K562 (cell line): ENCODE data around the gene MIB2. TPM values are rescaled to one million over a fixed set of nuclear protein-coding genes. Genes with fewer than 3 reads are reported as not detected.

Experiments used
- CEBPG ChIP-seq, 3 experiments: fragments of 200-800 bp in 1 of 3; sonication (Bioruptor generic) in 1 of 3; sonication (generic) in 1 of 3; formaldehyde crosslinking in 1 of 3; IDR thresholded peaks in 2 of 3; conservative IDR thresholded peaks in 1 of 3; 2 replicates each; pipeline versions ENCODE4 v1.6.1 to v1.8.0; 2016 to 2022; ENCODE audit warnings: missing compliant biosample characterization in 2 of 3, missing genetic modification characterization in 2 of 3, mild to moderate bottlenecking in 1 of 3, missing genetic modification reagents in 1 of 3
- FIP1L1 ChIP-seq: fragments of 200-400 bp; formaldehyde crosslinking; IDR thresholded peaks from 2 replicates; pipeline ENCODE4 v1.6.1; 2018; ENCODE audit warnings: mild to moderate bottlenecking, low read depth, low read length; ENCODE audit not compliant: poor library complexity, severe bottlenecking
- GTF2B ChIP-seq: IDR thresholded peaks from 2 replicates; pipeline ENCODE4 v1.6.1; 2011; ENCODE audit not compliant: insufficient read length; ENCODE audit errors: extremely low read depth
- HMBOX1 ChIP-seq: sonication (generic); IDR thresholded peaks from 2 replicates; pipeline ENCODE4 v1.6.1; 2016
- MTA3 ChIP-seq: fragments of 450-650 bp; formaldehyde crosslinking; IDR thresholded peaks from 2 replicates; pipeline ENCODE4 v1.6.1; 2017; ENCODE audit warnings: mild to moderate bottlenecking, borderline replicate concordance
- NFXL1 ChIP-seq: fragments of 450-650 bp; formaldehyde crosslinking; IDR thresholded peaks from 2 replicates; pipeline ENCODE4 v1.4.0; 2021; ENCODE audit warnings: mild to moderate bottlenecking
- NONO ChIP-seq, 2 experiments: fragments of 200-400 bp in 1 of 2; fragments of 450-650 bp in 1 of 2; formaldehyde crosslinking in 1 of 2; IDR thresholded peaks; 2 replicates each; pipeline ENCODE4 v1.6.1; 2017; ENCODE audit warnings: low read depth in 2 of 2, mild to moderate bottlenecking in 2 of 2, moderate library complexity in 2 of 2, low read length in 1 of 2
- PRDM10 ChIP-seq: fragments of 450-650 bp; IDR thresholded peaks from 2 replicates; pipeline ENCODE4 v1.6.1; 2018; ENCODE audit not compliant: partially characterized antibody
- ZBED1 ChIP-seq: IDR thresholded peaks from 2 replicates; pipeline ENCODE4 v1.6.1; 2014
- ZFP1 ChIP-seq: fragments of 450-650 bp; formaldehyde crosslinking; IDR thresholded peaks from 2 replicates; pipeline ENCODE4 v1.4.0; 2020; ENCODE audit warnings: mild to moderate bottlenecking, mixed read lengths
- ZFP91 ChIP-seq: sonication (generic); formaldehyde crosslinking; IDR thresholded peaks from 2 replicates; pipeline ENCODE4 v1.8.0; 2022; ENCODE audit warnings: mild to moderate bottlenecking, missing genetic modification reagents
- ZHX1 ChIP-seq: fragments of 150-350 bp; conservative IDR thresholded peaks from 2 replicates; pipeline ENCODE4 v1.6.1; 2014; ENCODE audit warnings: low read length
- ZNF232 ChIP-seq: sonication (generic); formaldehyde crosslinking; IDR thresholded peaks from 2 replicates; pipeline ENCODE4 v1.8.0; 2022; ENCODE audit warnings: mild to moderate bottlenecking, missing genetic modification reagents
- ZNF282 ChIP-seq: sonication (generic); formaldehyde crosslinking; IDR thresholded peaks from 2 replicates; pipeline ENCODE4 v1.8.1; 2023; ENCODE audit warnings: missing genetic modification reagents
- ZNF324 ChIP-seq: fragments of 250-450 bp; sonication (Bioruptor Pico); IDR thresholded peaks from 2 replicates; pipeline ENCODE4 v1.4.0; 2020; ENCODE audit warnings: mild to moderate bottlenecking
- ZNF347 ChIP-seq: fragments of 450-650 bp; formaldehyde crosslinking; IDR thresholded peaks from 2 replicates; pipeline ENCODE4 v1.4.0; 2020; ENCODE audit warnings: low read depth, mild to moderate bottlenecking, moderate library complexity
- polyA plus RNA-seq, 8 experiments: library from polyadenylated mRNA; depleted of rRNA in 4 of 8; stranded (reverse) in 5 of 8; unstranded in 3 of 8; fragments of >200 nt; fragmentation: Nextera tagmentation in 2 of 8; fragmentation: Illumina TruSeq in 1 of 8; extraction: Ambion mirVana in 2 of 8; extraction: Trizol in 1 of 8; gene quantifications; 2 replicates each; pipeline versions ENCODE4 v1.2.1 to v1.2.3, GENCODE V29; 2011 to 2014; ENCODE audit warnings: inconsistent platforms in 1 of 8, missing spikeins in 1 of 8
- total RNA-seq, 7 experiments: library from RNA; depleted of rRNA in 6 of 7; stranded (reverse); fragments of >200 nt in 6 of 7; fragmentation: Illumina TruSeq in 2 of 7; extraction: Trizol in 2 of 7; gene quantifications; 2 replicates each; pipeline versions ENCODE4 v1.2.1 to v1.2.3, GENCODE V29; 2011 to 2021; ENCODE audit warnings: low replicate concordance in 1 of 7

Gene MIB2
- total and polyA plus RNA-seq, 9 of the 15 experiments (the other 6 are each of a cell fraction or from before 2014, with no cell fraction given): 0.04 to 17.0 (median 4.9) TPM; not detected in 1

GRCh38 chr1:1573843-1574720 is 41.2 kb upstream of the MIB2 start (continued):
- TF ChIP-seq ZHX1 (no peak), HMBOX1 (peak; percentile 36; the same call in 1 of the 2 replicates), PRDM10 (peak; percentile 38), ZNF324 (CRISPR knock-in tag) (no peak), CEBPG (CRISPR knock-in tag; IDR thresholded peaks at IDR 0.05) (peak; percentile 25), CEBPG (tag; conservative IDR thresholded peaks at IDR 0.05 in 1 of 2, IDR thresholded peaks at IDR 0.05 in 1 of 2) (no peak), FIP1L1 (peak; percentile 53), ZFP1 (no peak), ZBED1 (no peak), MTA3 (no peak; the same call in 1 of the 2 replicates), ZNF232 (CRISPR knock-in tag) (0 out of 2 replicates have a peak, but pooled peaks have one; percentile 54), NFXL1 (no peak), ZNF347 (CRISPR knock-in tag) (no peak), ZFP91 (0 out of 2 replicates have a peak, but pooled peaks have one; percentile 71), NONO (IDR thresholded peaks at IDR 0.05; ENCODE audit: low read depth in 2 of 2, low read length in 1 of 2) (peak in 1 of 2 experiments; percentile 78; a peak in 1 of 4 replicates), ZNF282 (CRISPR knock-in tag) (peak; percentile 60; the same call in 1 of the 2 replicates), GTF2B (no peak)
